Adrenal gland (tissue), 12 donors: Measurements from ENCODE around the gene ERBB2. TPM values are rescaled to one million over a fixed set of nuclear protein-coding genes. Genes with fewer than 3 reads are reported as not detected.
A peak's percentile ranks its signal among the peaks of the same experiment; 100 is the strongest.

Experiments
- DNase-seq, 7 donors: peaks; one replicate each; pipeline ENCODE4 v3.0.0-alpha.2; 2019 to 2020
- H3K27ac ChIP-seq, 5 donors: fragments of 200-600 bp; sonication (generic) in 4 of 5; 1 replicate in 3 of 5; 2 replicates in 2 of 5; pipeline versions ENCODE4 v1.5.1 to v1.8.0; 2016 to 2020; ENCODE audit warnings: mild to moderate bottlenecking in 1 of 5
- H3K27me3 ChIP-seq: fragments of 200-600 bp; 2 replicates; pipeline ENCODE4 v1.8.0; 2021
- H3K36me3 ChIP-seq, 2 donors: fragments of 200-600 bp; replicated peaks in 1 of 2; 1 replicate in 1 of 2; 2 replicates in 1 of 2; pipeline versions ENCODE4 v1.5.1 to v1.8.0; 2018 to 2022
- H3K4me1 ChIP-seq, 2 donors: fragments of 200-600 bp; replicated peaks in 1 of 2; 1 replicate in 1 of 2; 2 replicates in 1 of 2; pipeline versions ENCODE4 v1.5.1 to v1.8.0; 2018 to 2021
- H3K4me3 ChIP-seq, 4 donors: fragments of 200-600 bp; sonication (generic) in 3 of 4; one replicate each; pipeline ENCODE4 v1.5.1; 2016 to 2018
- H3K9me3 ChIP-seq, 3 donors: fragments of 200-600 bp; sonication (generic) in 1 of 3; replicated peaks in 1 of 3; 1 replicate in 2 of 3; 2 replicates in 1 of 3; pipeline versions ENCODE4 v1.5.1 to v1.8.0; 2016 to 2021
- CTCF ChIP-seq, 6 experiments: fragments of 450-650 bp in 4 of 6; fragments of 200-600 bp in 2 of 6; sonication (generic) in 1 of 6; IDR thresholded peaks; 1 replicate in 5 of 6; 2 replicates in 1 of 6; pipeline versions ENCODE4 v1.5.1 to v1.8.0; 2016 to 2021; ENCODE audit warnings: antibody characterized with exemption in 6 of 6, mild to moderate bottlenecking in 2 of 6, moderate library complexity in 1 of 6
- POLR2A ChIP-seq, 2 donors: fragments of 450-650 bp; IDR thresholded peaks; one replicate each; pipeline ENCODE4 v1.6.1; 2017; ENCODE audit warnings: antibody characterized with exemption in 2 of 2, mild to moderate bottlenecking in 2 of 2, moderate library complexity in 1 of 2
- WGBS, 4 donors: extraction: QIAGEN DNeasy Blood & Tissue Kit in 2 of 4; methylation state at CpG; one replicate each; pipeline versions ENCODE4 v1.1.5 to v1.1.7; 2013 to 2017; 5-methylcytosine and 5-hydroxymethylcytosine counted together
- intact Hi-C, 2 donors: fragments of 100-400 bp; cut with DNase I; formaldehyde crosslinking; loops; one replicate each; pipeline versions ENCODE4 v1.14.1 to v1.15.0; 2022 to 2023
- polyA plus RNA-seq, 3 donors: library from polyadenylated mRNA; stranded (reverse); fragments of 200-250 nt in 2 of 3; fragments of 350-450 nt in 1 of 3; fragmentation: Illumina TruSeq in 1 of 3; extraction: RNeasy Lipid Tissue Mini Kit (QIAGEN cat#74804) in 1 of 3; gene quantifications; one replicate each; pipeline ENCODE4 v1.2.3, GENCODE V29; 2013 to 2014
- total RNA-seq, 9 donors: library from RNA; depleted of rRNA in 4 of 9; stranded (reverse); fragments of >200 nt in 4 of 9; fragments of 120-200 nt in 1 of 9; fragmentation: NEBNext Ultra II Directional in 1 of 9; extraction: Animal tissue kit (Norgen Biotek cat#: 25700) in 1 of 9; gene quantifications; one replicate each; pipeline versions ENCODE4 v1.1.0 to v1.2.4, GENCODE V29; 2013 to 2023
- donor health status: healthy with polysubstance abuse.
- donor health status: Bipolar disorder and iron deficiency.
- donor health status: DM: yes; HTN: yes; CAD: no.
- donor health status: DM: no; HTN: no; CAD: no.
- donor health status: DM: no; HTN: no; CAD: no.
- donor health status: DM: yes; HTN: yes; CAD: no.

ERBB2 gene
- total and polyA plus RNA-seq, 12 donors = 4.8 to 16.9 (median 11.9) TPM

- WGBS, 4 donors = 56 to 72% (median 64%) methylated on average over 6 to 7 of the region's 7 CpGs
These were observed 56.7 kb downstream of the ERBB2 start for GRCh38 chr17:39756380-39757079.

GRCh38 chr17:39757176-39757662, 57.4 kb downstream of the ERBB2 start:
- intact Hi-C loops = loop anchor here in 1 of 2 donors (2.0 to 10.0 kb wide), 2 partner anchors 136 to 212 kb away; no protein-coding TSS in a partner anchor
- no peak for DNase-seq
- Histone ChIP-seq H3K4me1 (peaks cover 5 to 15% of the 10 kb centered on the region in 2 donors), H3K36me3 (no peaks in the 10 kb centered on the region), H3K4me3 (no peak overlapping the region), H3K9me3 (no peaks in the 10 kb centered on the region), H3K27ac (no peak overlapping the region), H3K27me3 (no peaks in the 10 kb centered on the region)
- TF ChIP-seq POLR2A (IDR thresholded peaks at IDR 0.05) (no peak), CTCF (IDR thresholded peaks at IDR 0.05) (no peak)
- 61 to 73% (median 68%) methylated on average over 4 of the region's 4 CpGs for WGBS, 4 donors

More at GRCh38 chr17:39756380-39757079, 56.7 kb downstream of the ERBB2 start:
- Histone ChIP-seq H3K4me1 (peaks cover 5 to 15% of the 10 kb centered on the region in 2 donors), H3K36me3 (no peaks in the 10 kb centered on the region), H3K27ac (no peak overlapping the region), H3K4me3 (no peak overlapping the region), H3K9me3 (no peaks in the 10 kb centered on the region), H3K27me3 (no peaks in the 10 kb centered on the region)
- peak in 1 of 7 donors; percentile 38 for DNase-seq
- intact Hi-C loops = loop anchor here in 1 of 2 donors (2.0 to 10.0 kb wide), 2 partner anchors 136 to 212 kb away; no protein-coding TSS in a partner anchor
- TF ChIP-seq CTCF (IDR thresholded peaks at IDR 0.05) = no peak
- no peak for TF ChIP-seq POLR2A (IDR thresholded peaks at IDR 0.05)

GRCh38 chr17:39757931-39758873, 58.3 kb downstream of the ERBB2 start:
- H3K27ac ChIP-seq = no peak overlapping the region
- no peaks in the 10 kb centered on the region for H3K36me3 ChIP-seq
- H3K9me3 ChIP-seq = no peaks in the 10 kb centered on the region
- TF ChIP-seq CTCF (IDR thresholded peaks at IDR 0.05) = no peak
- no peak for TF ChIP-seq POLR2A (IDR thresholded peaks at IDR 0.05)
- intact Hi-C loops = loop anchor here in 1 of 2 donors (2.0 to 10.0 kb wide), 2 partner anchors 137 to 213 kb away; no protein-coding TSS in a partner anchor
- peaks cover 5 to 13% of the 10 kb centered on the region in 2 donors for H3K4me1 ChIP-seq
- no peak for DNase-seq
- peaks cover 9% of the 10 kb centered on the region for H3K27me3 ChIP-seq
- H3K4me3 ChIP-seq = no peak overlapping the region
- WGBS, 4 donors = 51 to 65% (median 60%) methylated on average over 10 to 12 of the region's 12 CpGs

GRCh38 chr17:39759204-39759603, 59.3 kb downstream of the ERBB2 start:
- intact Hi-C loops = loop anchor here in 1 of 2 donors (10.0 kb wide), 1 partner anchor 214 kb away; no protein-coding TSS in a partner anchor
- no peak for DNase-seq
- 73 to 81% (median 79%) methylated on average over 5 of the region's 5 CpGs for WGBS, 4 donors

More at GRCh38 chr17:39759204-39759603, 59.3 kb downstream of the ERBB2 start:
- H3K9me3 ChIP-seq = no peaks in the 10 kb centered on the region
- H3K4me1 ChIP-seq = peaks cover 5% of the 10 kb centered on the region in 2 donors
- peaks cover 9% of the 10 kb centered on the region for H3K27me3 ChIP-seq
- no peak overlapping the region for H3K27ac ChIP-seq
- TF ChIP-seq POLR2A (IDR thresholded peaks at IDR 0.05) (no peak), CTCF (IDR thresholded peaks at IDR 0.05) (no peak)
- H3K4me3 ChIP-seq = no peak overlapping the region
- H3K36me3 ChIP-seq = no peaks in the 10 kb centered on the region
